Umbilical cord (tissue), 2 donors: ENCODE measurements around the gene DLG5. TPM values are rescaled to one million over a fixed set of nuclear protein-coding genes. Genes with fewer than 3 reads are reported as not detected.

Source experiments
- DNase-seq: peaks from one replicate; pipeline ENCODE4 v3.0.0-alpha.2; 2015; ENCODE audit warnings: low spot score
- total RNA-seq: library from RNA; depleted of rRNA; stranded (reverse); fragments of >200 nt; gene quantifications from one replicate; pipeline ENCODE4 v1.2.3, GENCODE V29; 2014; ENCODE audit warnings: low replicate concordance; ENCODE audit not compliant: insufficient read depth

DLG5 gene, protein sequence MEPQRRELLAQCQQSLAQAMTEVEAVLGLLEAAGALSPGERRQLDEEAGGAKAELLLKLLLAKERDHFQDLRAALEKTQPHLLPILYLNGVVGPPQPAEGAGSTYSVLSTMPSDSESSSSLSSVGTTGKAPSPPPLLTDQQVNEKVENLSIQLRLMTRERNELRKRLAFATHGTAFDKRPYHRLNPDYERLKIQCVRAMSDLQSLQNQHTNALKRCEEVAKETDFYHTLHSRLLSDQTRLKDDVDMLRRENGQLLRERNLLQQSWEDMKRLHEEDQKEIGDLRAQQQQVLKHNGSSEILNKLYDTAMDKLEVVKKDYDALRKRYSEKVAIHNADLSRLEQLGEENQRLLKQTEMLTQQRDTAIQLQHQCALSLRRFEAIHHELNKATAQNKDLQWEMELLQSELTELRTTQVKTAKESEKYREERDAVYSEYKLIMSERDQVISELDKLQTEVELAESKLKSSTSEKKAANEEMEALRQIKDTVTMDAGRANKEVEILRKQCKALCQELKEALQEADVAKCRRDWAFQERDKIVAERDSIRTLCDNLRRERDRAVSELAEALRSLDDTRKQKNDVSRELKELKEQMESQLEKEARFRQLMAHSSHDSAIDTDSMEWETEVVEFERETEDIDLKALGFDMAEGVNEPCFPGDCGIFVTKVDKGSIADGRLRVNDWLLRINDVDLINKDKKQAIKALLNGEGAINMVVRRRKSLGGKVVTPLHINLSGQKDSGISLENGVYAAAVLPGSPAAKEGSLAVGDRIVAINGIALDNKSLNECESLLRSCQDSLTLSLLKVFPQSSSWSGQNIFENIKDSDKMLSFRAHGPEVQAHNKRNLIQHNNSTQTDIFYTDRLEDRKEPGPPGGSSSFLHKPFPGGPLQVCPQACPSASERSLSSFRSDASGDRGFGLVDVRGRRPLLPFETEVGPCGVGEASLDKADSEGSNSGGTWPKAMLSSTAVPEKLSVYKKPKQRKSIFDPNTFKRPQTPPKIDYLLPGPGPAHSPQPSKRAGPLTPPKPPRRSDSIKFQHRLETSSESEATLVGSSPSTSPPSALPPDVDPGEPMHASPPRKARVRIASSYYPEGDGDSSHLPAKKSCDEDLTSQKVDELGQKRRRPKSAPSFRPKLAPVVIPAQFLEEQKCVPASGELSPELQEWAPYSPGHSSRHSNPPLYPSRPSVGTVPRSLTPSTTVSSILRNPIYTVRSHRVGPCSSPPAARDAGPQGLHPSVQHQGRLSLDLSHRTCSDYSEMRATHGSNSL (N-terminal part only)
- total RNA-seq = 21.4 TPM

DNA sequence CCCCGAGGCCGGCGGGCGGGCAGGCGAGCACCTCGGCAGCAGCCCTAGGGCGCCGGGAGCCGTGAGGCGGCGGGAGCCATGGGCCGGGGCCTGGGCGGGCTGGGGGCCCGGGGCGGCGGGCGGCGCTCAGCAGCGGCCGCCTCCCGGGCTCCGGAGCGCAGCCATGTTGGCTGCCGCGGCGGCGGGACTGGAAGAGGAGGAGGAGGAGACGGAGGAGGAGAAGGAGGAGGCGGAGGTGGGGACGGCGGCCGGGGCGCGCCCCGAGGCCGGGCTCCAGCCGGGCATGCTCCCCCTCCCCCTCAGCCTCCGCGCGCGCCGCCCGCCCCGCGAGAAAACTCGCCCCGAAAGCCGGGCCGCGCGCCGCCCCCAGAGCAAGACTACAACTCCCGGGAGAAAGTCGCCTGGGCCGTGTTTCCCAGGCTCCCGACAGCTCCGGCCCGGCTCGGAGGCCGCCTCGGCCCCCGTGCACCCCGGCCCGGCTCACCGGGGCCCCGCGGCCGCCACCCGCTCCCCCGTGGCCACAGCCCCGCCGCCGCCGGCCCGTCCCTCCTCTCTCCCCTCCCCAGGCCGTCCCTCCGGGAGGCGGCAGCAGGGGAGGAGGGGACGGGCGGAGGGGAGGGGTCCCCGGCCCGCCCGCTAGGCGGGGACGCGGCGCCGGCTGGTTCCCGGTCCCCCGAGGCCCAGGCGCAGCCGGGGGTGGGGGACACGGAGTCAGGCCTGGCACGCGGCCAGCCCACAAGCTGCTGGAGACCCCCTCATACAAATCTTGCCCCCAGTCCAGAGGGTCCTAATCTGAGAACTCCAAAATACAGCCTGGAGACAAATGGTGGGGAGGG is at the start of gene DLG5:
TSS of gene DLG5 (minus strand) at position 190 of the 836 bp plus-strand sequence. CDS start 235 bp downstream, outside the sequence.
- peak; percentile 81 for DNase-seq

DNA sequence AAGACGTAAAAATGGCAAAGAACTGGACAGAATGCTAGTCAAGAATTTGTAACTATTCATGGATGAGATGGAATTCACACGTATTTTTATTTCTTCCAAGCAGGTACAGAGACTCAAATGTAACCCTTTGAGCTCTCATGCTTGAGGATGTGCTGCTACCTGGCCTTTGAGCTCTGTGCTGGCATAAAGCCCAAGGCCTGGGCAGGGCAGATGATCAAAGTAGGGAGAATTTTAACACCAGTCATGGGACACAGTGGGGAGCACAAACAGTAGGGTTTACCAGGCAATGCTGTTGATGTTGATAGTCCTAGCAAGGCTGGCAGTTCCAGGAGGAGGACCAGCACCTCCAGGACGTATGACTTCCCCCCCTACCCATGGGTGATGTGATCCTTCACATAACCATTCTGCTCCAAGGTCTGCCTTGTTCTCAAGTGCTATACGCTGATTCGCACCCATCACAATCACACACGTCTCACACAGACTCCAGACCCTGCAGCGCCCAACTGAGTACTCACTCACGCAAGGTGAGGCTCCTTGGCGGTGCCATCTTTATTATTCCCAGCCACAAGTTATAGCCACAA is 48.6 kb upstream of the DLG5 start:
- no peak for DNase-seq

DNA sequence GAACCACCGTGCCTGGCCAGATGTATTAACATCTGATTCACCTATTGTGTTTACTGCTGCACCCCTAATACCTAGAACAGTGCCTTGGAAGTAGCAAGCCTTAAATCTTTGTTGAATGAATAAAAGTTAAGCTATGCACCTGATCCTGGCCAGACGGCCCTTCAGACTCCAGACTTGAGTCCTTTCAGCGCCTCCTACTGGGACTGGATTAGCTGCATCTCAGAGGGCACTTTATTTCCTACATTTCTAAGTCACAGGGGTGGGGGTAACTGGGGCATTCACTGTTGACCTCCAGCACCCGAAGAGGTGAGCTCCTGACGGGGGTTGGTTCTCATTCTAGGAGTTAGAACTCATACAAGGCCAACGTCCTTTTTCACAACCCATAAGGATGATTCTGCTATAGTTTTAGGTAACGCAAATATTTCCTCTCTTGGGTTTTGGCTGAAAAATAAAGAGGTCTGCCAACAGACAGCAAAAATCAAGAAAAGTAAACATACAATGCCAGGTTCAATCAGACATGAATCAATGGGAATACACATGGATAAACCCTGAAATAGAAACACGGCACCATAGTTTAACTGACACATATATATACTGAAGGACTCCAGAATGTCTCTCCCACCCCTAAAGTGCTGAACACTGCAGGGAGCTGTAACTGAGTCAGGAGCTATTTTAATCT is 48.0 kb upstream of the DLG5 start:
- DNase-seq = no peak

DNA sequence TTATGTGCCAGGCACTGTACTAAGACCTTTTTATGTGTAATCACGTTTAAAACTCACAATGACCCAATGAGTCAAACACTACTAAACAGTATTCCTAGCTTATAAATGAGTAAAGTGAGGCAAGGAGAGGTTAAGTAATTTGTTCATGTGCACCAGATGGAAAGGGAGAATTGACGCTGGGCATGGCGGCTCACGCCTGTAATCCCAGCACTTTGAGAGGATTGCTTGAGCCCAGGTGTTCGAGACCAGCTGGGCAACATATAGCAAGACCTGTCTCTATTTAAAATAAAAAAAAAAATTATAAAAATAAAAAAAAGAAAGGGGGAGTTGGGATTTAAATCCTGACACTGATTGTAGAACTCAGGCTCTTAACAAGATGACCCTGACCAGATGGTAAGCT is 46.7 kb upstream of the DLG5 start:
- DNase-seq = no peak

DNA sequence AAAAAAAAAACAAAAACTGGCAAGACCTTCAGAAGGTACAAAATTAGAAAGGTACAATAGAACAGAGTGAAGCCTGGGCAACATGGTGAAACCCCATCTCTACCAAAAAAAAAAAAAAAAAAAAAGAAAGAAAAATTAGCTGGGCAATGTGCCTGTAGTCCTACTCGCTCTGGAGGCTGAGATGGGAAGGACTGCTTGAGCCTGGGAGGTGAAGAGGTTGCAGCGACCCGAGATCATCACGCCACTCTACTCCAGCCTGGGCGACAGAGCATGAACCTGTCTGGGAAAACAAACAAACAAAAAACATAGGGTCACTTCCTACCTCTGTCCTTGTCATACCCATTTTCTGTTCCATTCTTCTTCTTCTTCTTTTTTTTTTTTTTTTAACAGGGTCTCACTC is 45.6 kb upstream of the DLG5 start:
- DNase-seq = no peak

DNA sequence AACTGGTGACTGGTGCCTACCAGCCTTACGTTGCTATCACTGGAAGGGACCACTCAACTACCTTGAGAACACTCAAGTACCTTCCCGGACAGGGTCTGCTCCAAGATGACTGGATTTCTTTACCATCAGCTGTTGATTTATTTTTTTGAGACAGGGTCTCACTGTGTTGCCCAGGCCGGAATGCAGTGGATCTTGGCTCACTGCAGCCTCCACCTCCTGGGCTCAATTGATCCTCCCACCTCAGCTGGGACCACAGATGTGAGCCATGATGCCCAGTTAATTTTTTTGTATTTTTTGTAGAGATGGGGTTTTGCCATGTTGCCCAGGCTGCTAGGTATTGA is 45.2 kb upstream of the DLG5 start:
- no peak for DNase-seq

DNA sequence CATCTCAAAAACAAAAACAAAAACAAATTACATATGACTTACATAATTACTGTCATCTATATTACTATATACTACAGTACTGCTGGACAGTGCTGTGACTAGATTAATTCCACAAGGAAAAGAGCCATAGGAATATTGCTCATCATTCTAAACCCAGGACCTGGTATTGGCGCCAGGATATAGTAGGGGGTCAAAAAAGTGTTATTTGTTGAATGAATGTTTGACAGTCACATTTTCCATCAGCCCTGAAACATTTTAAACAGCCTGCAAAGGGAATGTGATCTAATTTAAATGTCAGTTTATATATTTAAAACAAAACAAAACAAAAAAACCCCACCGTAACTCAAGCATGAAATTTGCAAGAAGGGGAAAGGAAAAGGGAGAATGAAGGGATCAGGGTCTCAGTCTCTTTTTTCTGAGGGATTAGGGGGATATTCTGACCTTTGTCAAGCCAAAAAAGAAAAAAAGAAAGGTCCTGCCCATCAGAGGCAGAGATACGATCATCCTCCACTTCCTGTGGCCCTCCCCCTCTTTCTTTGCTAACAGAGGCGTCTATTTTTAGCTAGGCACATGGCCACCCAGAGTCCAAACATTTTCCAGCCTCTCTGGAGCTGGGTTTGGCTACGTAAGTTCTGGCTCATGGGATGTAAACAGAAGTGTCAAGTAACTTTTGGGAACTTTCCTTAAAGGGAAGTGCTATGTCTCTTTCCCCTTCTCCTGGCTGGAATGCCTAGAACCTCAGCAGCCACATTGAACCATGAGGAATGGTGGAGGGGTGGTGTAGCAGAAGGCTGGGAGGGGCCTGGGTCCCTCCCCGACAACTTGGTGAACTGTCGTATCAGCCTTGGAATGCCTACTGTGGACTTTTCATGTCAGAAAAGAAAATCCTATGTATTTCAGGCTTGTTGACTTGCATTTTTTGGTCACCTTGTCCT is 44.6 kb upstream of the DLG5 start:
- DNase-seq = peak; percentile 88

DNA sequence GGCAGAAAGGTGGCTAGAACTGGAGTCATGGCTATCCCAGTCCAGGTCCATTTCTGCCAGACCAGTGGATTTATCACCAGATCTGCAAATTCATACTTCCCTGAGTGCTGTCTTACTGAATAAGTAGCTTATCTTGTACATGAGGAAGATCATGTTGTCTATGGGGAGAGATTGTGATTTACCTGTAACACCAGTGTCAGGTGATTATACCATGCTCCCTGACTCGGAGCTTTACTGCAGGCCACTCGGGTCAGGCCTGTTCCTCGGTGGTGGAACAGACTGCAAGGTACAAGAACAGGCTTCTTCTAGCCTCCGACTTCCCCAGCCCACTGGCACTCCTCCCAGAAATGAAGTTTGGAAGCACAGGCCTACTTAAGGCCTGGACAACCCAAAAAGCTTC is 42.6 kb upstream of the DLG5 start:
- peak; percentile 42 for DNase-seq

DNA sequence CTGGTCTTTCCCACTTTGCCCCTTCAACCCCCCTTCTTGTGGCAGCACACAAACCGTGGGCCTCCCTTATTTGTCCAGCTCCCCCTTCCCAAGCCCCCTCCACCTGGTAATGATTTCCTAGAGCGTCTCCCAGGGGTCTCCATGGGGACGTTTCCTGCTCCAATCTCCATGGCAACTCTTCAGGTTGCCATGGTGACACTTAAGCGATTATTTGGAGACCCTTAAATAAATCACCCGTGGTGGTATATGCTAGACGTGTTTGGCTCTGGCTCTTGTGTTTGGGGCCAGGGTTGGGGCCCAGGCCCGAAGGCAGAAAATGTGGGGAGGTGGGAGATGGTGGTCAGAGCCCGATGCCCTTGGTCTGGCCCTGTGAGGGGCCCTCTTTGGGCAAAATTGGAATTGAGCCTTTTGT is 41.1 kb upstream of the DLG5 start:
- DNase-seq = no peak

DNA sequence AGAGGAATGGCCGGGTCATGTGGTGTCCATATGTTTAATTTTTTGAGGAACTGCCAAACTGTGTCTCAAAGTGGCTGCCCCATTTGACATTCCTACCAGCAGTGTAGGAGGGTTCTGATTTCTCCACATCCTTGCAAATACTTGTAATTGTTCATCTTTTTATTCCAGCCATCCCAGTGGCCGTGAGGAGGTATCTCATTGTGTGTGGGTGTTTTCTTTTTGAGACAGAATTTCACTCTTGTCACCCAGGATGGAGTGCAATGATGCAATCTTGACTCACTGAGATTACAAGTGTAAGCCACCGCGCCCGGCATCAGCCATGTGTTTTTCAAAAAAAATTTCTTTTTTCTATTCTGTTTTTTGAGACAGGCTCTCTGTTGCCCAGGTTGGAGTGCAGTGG is 38.7 kb upstream of the DLG5 start:
- DNase-seq = no peak

DNA sequence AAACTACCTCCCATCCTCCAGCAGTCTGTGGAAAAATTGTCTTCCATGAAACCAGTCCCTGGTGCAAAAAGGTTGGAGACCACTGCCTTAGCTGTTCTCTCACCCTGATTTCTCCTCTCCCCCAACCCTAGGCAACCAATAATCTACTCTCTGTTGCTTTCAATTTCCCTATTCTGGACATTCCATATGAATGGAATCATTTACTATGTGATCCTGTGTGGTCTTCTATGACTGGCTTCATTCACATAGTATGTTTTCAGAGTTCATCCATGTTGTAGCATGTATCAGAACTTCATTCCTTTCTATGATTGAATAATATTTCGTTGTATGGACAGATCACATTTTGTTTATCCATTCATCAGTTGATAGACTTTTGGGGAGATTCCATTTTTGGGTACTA is 38.3 kb upstream of the DLG5 start:
- no peak for DNase-seq

DNA sequence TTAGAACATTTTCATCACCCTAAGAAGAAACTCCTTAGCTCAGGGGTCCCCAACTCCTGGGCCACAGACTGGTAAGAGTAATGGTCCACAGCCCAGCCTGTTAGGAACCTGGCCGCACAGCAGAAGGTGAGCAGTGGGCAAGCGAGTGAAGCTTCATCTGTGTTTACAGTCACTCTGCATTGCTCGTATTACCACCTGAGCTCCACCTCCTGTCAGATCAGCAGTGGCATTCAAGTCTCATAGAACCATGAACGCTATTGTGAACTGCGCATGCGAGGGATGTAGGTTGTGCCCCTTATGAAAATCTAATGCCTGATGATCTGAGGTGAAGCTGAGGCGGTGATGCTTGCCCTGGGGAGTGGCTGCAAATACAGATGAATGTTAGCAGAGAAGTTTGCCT is 37.3 kb upstream of the DLG5 start:
- DNase-seq = no peak

DNA sequence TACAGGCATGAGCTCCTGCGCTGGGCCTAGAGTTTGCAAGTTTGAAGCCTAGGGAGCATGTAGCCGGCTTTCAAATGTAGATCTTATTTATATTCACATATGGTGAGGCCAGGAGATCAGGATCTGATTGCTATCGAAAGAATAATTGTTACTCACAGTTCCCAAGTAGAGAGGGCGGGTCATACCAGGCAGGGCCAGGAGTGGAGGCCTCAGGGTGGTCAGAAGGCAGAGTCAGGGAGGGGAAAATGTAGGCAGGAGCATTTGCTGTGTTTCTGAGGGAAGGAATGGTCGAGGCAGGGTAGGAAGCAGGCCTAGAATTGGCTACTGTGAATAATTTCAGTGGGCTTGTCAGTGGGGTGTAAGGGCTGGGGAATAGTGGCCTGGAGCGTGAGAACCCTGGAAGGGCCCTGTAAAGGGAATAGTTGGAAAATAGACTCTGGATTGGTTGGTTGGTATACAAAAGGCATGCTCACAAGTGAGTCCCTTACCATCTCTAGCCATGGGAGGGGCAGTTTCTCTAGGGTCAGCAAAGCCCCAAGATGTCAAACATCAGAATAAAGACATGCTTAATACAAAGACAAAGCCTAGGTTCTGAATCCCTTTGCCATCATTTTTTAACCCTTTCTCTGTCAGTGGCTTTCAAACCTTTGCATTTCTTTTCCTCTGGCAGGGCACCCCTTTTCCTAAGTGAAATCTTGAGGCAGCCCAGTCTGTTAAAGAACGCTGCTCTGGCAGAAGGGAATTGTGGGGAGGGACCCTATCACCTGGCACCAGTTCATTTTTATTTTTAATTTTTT is 36.0 kb upstream of the DLG5 start:
- no peak for DNase-seq

DNA sequence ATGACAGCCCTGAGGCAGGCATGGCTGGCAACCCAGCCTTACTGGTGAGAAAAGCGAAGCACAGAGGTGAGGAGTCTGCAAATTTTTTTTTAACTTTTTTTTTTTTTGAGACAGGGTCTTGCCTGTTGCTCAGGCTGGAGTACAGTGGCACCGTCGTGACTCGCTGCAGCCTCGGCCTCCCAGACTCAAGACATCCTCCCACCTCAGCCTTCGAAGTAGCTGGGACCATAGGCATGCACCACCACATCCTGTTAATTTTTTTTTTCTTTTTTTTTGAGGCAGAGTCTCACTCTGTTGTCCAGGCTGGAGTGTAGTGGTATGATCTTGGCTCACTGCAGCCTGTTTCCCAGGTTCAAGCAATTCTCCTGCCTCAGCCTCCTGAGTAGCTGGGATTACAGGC is 35.1 kb upstream of the DLG5 start:
- DNase-seq = no peak

DNA sequence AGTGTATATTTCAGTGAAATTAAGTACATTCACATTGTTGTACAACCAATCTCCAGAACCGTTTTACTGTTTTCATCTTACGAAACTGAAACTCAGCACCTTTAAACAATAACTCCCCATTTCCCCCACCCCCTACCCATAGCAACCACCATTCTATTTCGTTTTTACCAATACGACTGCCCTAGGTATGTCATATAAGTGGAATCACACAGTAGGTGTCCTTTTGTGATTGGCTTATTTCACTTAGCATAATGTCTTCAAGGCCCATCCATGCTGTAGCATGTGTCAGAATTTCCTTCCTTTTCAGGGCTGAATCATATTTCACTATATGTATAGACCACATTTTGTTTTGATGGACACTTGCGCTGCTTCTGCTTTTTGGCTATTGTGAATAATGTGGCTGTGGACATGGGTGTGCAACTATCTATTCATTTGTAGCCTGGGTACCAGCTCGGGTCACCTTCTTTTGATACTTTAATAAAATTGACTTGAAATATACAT is 34.3 kb upstream of the DLG5 start:
- no peak for DNase-seq

DNA sequence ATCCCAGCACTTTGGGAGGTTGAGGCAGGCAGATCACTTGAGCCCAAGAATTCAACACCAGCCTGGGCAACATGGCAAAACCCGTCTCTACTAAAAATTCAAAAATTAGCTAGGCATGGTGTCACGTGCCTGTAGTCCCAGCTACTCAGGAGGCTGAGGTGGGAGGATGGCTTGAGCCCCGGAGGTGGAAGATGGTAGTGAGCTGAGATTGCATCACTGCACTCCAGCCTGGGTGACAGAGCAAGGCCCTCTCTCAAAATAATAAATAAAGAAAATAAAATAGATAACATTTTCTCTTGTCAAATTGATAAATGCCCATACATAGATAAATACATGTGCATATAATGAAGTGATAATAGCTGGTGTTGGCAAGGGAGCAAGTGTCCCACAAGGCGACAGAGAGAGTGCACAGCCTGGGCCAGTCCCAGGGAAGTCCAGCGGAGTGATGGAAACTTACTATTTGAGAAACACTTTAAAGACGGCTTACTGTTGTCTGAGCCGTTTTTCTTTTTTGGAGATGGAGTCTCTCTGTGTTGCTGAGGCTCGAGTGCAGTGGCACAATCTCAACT is 33.4 kb upstream of the DLG5 start:
- DNase-seq = no peak

DNA sequence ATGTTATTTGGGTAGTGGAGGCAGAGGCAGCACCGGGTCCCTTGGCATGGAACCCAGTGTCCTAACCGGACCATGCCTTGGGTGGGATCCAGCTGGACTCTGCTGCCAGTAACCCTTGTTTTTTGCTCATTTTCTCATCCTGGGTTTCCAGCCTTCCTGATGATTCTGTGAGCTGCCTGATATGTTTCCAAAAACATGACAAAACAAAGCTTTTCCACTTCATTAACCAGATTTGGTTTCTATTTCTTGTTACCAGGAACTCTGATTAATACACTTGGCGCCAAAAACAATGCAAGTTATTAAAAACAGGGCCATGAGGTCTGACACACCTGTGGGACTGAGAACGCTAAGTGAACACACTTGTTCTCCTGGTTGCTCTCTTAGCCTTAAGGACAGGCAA is 32.8 kb upstream of the DLG5 start:
- no peak for DNase-seq

DNA sequence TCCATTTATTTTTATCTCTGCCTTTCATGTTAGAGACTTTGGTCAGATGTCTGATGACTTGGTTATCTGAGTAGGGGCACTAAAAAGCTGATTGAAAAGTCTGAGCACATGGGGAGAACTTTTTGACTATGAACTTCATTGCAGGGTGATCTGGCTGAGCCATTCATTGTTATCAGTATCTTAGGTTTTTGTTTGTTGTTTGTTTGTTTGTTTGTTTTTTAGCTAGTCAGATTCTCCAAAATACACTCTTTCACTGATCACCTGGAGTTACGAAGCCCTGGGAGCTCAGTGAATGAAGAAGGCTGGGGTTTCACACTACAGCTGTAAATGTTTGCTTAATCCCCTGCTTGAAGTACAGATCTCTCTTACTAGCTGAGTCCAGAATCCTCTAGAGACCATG is 28.6 kb upstream of the DLG5 start:
- DNase-seq = no peak
